Renal cortical epithelial cell (primary cell): ENCODE results near the gene DFFA. TPM values are rescaled to one million over a fixed set of nuclear protein-coding genes. Genes with fewer than 3 reads are reported as not detected.
A peak's percentile ranks its signal among the peaks of the same experiment; 100 is the strongest.
"Not testable (repeated sequence)": the region's sequence is repeated elsewhere in the genome, so short reads cannot be mapped to it uniquely, and the experiment has no call there.

Experiments used
- DNase-seq: peaks from one replicate; pipeline ENCODE4 v3.0.0-alpha.2; 2011; ENCODE audit warnings: low read depth
- total RNA-seq: library from RNA; depleted of rRNA; stranded (reverse); fragments of >200 nt; gene quantifications from 2 replicates; pipeline ENCODE4 v1.2.3, GENCODE V29; 2014

Gene DFFA
- total RNA-seq, 1 donor from 2014 or later, result 69.3 TPM

DNA sequence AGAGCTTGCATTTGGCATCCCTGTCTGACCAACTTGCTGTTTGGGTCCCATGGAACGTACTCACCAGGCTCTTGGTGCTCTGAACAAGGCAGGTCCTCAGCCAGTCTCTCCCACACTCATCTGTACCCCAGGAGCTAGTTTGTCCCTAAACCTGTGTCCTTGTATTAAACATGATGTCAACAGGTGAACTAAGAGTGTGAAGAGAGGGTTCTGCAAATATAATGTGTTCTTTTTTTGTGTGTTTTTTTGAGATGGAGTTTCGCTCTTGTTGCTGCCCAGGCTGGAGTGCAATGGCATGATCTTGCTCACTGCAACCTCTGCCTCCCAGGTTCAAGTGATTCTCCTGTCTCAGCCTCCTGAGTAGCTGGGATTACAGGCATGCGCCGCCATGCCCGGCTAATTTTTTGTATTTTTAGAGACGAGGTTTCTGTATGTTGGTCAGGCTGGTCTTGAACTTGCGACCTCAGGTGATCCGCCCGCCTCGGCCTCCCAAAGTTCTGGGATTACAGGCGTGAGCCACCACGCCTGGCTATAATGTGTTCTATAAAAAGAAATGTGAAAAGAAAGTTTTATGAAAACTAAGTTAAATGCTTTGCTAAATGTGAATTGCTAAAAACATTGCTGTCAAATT lies 33.8 kb upstream of the DFFA start:
- DNase-seq, result not testable (repeated sequence)

- DNase-seq, result no peak
Measured at GRCh38 chr1:10504249-10504648, 31.9 kb upstream of the DFFA start.

DNA sequence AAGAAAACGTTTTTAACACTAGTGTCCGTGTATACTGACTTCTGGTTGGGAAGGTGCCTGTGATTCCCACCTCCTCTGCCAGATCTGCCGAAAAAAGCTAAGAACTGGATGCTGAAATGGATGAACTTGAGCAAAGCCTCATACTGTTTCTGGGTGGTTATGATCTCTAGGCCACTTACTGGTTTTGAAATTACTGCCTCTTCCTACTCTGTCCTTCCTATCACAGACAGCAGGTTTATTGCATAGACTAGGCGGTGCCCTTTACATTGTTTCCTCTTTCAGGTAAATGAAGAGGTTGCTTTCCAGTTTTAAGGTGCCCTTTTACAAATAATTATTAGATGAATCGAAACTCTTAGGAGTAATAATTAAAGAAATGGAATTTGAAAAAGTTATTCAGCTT lies 29.9 kb upstream of the DFFA start:
- no peak for DNase-seq

DNA sequence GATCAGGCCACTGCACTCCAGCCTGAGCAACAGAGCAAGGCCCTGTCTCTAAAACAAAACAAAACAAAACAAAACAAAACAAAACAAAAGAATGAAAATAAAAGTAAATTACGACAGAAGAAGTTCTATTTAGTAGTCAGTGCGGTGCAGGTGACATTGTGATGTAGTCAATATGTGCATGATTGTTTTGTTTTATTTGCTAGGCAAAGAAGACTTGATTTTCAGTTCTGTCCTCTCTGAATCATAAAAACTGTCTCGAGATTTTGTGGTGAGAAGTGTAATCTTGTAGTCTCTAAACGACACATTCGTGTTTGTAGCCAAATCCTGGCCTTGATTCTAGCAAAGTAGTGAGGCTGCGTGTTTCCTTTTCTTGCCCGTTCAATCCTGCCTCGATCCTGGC lies 25.9 kb upstream of the DFFA start:
- DNase-seq, result no peak

GRCh38 chr1:10497109-10497508 lies 24.8 kb upstream of the DFFA start:
- DNase-seq, result no peak

GRCh38 chr1:10495952-10496351 lies 23.6 kb upstream of the DFFA start:
- peak; percentile 95 for DNase-seq

DNA sequence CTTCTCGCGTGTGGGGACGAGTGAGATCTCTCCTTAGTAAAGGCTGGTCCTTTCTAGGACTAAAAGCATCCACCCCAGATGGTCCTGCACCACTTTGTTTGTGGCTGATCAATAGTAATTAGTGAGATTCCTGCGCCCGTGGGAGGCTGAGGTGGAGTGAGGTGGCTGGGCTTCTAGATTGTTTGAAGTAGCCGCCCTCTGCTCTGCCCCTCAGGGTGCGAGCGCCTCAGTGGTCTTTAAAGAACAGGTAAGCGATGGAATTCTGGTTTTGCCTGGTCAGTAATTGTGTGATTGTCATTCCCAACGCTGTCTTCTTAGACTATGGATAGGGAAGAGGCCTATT lies 23.1 kb upstream of the DFFA start:
- no peak for DNase-seq

DNA sequence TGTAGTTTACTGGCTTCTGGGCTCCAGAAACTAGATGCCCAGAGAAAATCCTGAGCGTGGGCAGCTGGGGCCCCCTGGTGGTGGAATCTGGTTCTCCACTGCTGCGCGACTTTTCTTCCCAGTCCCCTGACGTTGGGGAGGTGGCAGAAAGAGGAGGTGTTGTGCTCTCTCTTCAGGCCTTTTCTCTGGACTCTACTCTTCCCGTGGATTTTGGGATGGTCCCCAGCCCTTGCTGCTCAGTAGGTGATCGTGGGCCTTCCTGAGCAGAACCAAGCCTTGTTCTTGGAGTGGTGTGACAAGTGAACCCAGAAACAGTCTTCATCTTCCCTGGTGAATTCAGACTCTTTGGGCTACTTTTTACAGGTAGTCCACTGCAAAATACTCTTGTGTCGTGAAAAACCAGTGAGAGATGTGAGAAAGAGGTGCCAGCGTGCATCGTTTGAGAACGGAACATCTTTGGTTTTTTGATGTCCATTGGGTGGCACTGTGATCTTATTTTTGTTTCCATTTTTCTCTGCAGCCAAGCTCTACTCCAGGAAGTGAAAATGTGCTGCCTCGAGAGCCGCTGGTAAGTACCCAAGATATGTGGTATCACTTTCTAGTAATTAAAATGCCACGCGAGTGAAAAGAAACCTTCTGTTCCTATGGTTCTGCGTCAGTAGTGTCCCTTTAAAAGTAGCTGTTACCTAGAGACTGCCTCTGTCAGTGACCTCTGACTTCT lies 22.6 kb upstream of the DFFA start:
- peak; percentile 79 for DNase-seq

DNA sequence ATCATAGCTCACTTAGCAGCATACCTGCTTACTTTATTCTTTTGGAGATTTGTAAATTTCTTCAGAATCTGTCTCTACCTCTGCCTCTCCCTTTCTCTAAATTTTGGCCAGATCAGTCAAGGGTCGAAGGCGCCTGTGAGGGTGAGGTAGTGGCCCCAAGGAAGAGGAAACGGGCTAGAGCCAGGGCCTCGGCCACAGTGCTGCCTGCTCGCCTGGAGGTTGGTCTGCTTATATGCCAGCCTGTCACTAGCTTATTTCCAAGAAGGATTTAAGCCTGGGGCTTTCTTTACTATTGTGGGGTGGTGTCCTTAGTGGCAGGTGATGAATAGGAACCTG lies 22.1 kb upstream of the DFFA start:
- DNase-seq, result no peak

DNA sequence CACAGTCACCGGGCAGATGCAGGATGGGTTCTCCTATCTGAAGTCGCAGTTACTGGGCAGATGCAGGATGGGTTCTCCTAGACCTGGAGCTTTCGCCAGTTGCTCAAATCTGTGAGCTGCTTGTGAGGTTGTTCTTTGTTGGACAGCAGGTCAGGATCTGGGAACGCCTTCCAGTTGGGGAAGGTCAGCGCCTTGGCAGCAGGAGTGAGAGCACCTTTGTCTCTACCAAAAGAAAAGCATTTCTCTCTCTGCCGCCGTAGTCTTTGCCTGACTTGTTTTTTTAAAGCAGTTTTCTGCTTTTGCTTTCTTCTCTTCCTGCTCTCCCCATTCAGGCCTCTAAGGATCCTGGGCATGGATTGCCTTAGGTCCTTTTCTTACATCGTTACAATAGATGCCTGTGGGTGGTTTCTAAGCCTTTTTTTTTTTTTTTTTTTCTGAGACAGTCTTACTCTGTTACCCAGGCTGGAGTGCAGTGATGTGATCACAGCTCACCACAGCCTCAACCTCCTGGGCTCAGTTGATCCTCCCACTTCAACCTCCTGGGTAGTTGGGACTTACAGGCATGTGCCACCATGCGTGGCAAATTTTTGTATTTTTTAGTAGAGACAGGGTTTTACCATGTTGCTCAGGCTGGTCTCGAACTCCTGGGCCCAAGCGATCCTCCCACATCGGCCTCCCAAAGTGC lies 18.1 kb upstream of the DFFA start:
- no peak for DNase-seq

DNA sequence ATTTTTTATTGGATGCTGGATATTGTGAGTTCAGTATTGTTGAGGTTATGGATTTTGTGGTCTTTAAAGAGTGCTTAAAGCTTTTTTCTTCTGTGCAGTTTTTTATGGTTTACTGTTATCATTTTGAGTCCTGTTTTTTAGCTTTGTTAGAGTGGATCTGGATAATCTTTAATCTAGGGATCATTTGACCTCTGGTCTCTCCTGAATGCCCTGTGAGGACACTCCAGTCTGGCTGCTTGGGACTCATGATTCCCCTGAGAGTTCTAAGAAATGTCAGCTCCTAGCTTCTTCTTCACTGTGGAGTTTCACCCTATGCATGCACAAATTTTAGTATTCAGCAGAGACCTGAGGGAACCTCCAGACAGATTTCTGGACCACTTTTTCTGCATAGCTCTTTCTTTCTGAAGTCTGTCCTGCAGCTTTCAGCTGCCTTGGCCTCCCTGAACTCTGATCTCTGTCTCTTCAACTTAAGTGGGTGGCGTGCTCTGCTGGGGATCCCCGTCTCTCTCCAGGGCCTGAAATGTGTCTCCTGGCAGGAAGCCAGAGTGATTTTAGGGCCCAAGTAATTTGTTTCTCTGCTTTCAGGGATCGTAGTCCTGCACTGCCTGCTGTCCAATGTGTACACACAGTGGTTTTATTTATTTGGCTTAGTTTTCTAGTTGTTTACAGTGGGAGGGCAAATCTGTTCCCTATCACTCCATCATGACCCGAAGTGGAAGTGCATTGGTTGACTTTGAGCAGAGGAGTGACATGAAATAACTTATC lies 17.1 kb upstream of the DFFA start:
- DNase-seq, result no peak

DNA sequence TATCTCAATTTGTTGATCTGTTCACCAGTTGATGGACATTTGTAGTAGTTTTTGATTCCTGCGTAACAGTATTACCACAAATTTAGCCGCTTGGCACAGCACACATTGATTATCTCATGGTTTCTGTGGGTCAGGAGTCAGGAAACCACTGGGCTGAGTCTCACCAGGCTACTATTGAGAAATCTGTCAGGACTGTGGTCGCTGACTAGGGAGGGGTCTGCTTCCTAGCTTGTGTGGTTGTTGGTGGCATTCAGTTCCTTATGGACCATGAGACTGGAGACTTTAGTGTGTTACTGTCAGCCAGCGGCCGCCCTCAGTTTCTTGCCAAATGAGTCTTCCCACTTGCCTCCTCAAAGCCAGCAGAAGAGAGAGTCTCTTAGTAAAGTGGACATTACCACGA lies 12.2 kb upstream of the DFFA start:
- DNase-seq, result no peak

DNA sequence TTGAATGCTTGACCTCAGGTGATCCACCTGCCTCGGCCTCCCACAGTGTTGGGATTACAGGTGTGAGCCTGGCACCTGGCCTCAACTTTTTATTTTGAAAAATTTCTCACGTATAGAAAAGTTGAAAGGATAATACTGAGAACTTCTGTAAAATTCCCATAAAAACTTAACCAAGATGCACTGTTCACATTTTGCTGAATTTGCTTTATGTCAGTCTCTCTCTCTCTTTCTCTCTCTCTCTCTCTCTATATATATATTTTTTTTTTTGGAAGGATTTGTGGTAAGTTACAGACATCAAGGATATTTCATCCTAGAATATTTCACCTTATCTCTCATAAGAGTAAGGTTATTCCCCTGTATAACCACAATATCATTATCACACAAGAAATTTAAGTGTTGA lies 8.3 kb upstream of the DFFA start:
- DNase-seq, result no peak

GRCh38 chr1:10479296-10479695 lies 7.0 kb upstream of the DFFA start:
- DNase-seq, result no peak

DNA sequence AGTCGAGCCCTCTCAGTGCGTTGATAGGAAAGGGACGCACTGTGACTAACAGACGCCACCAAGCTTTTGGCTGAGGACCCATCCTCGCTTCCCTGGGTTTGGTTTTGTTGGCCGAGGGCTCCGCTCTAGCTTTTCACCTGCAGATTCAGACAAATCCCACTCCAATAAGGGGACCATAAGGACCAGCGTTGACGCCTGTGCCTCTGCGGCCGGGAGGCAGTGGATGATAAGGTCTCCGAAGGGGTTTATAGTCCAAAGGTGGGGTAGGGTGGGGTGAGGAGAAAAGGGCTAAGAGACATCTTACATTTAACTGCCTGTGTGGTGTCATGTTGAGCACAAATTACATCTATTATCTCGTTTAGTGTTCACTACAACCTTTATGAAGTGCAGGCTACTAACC lies 3.2 kb upstream of the DFFA start:
- no peak for DNase-seq

DNA sequence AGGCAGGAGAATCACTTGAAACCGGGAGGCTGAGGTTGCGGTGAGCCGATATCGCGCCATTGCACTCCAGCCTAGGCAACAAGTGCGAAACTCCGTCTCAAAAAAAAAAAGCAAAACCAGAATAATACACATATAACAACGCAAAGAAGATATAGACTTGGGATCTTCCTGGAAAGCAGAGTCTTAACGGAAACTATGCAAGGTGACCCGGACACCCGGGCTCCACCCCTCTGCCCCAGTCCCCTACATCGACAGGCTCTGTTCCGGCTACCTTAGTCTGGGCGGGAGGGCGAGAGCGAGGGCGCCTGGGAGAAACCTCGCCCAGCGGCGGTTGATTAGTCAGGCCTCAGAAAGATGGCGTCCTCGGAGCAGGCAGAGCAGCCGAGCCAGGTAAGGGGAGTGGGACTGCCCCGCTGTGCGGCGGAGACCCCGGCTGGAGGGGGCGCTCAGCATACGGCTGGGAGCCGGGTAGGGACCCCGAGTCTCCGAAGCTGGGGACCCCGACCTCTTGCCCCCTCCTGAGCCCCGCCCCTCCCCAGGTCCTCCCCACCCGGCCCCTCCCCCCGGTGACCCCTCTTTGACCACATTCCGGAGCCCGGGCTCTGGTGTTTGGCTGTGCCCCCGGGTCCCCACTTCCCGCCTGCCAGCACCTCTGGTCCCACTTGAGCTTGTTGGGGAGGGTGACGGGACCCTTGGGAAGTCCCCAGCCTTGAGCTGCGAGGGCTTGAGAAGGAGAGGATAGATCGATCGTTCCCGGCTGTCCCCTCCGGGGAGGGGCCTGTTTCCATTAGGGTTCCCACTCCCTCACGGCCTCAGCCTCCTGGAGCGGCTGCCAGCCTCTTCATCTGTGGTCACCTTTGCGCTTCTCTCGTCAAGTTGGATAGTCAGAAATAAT lies 2.5 kb upstream of the DFFA start, which contains the start of gene PEX14:
Gene PEX14 (plus strand): TSS at position 338 of the 895 bp plus-strand sequence. CDS start 17 bp downstream, at position 355.
- peak; percentile 66 for DNase-seq

- not testable (repeated sequence) for DNase-seq
Measured at GRCh38 chr1:10474309-10474612, 1.9 kb upstream of the DFFA start.

- no peak for DNase-seq
Measured at GRCh38 chr1:10473145-10473765, 926 bp upstream of the DFFA start.

GRCh38 chr1:10471411-10472219 lies 714 bp downstream of the DFFA start:
- DNase-seq, result peak; percentile 32

- DNase-seq, result no peak
Measured at GRCh38 chr1:10470043-10470442, 2.3 kb downstream of the DFFA start.
